Type B pancreatic cell (in vitro differentiated cells): ENCODE measurements around the gene EML5. TPM values are rescaled to one million over a fixed set of nuclear protein-coding genes. Genes with fewer than 3 reads are reported as not detected.
"Not testable (repeated sequence)": the region's sequence is repeated elsewhere in the genome, so short reads cannot be mapped to it uniquely, and the experiment has no call there.

Experiments used
- DNase-seq: peaks from one replicate; pipeline ENCODE4 v3.0.0; 2021; ENCODE audit warnings: mixed read lengths; ENCODE audit not compliant: unreplicated experiment; ENCODE audit errors: extremely low spot score
- H3K27ac Mint-ChIP-seq: 2 replicates; pipeline ENCODE4 v1.8.0; 2021; ENCODE audit warnings: mild to moderate bottlenecking, mixed read lengths
- H3K27me3 Mint-ChIP-seq: 2 replicates; pipeline ENCODE4 v1.8.0; 2021; ENCODE audit warnings: mixed read lengths
- H3K36me3 Mint-ChIP-seq: 2 replicates; pipeline ENCODE4 v1.8.0; 2021; ENCODE audit warnings: mixed read lengths
- H3K4me1 Mint-ChIP-seq: one replicate; pipeline ENCODE4 v1.8.0; 2021; ENCODE audit warnings: mixed read lengths; ENCODE audit not compliant: unreplicated experiment
- H3K4me3 Mint-ChIP-seq: 2 replicates; pipeline ENCODE4 v1.8.0; 2021; ENCODE audit warnings: mild to moderate bottlenecking, mixed read lengths
- H3K9me3 Mint-ChIP-seq: 2 replicates; pipeline ENCODE4 v1.8.0; 2021; ENCODE audit warnings: mixed read lengths
- CTCF ChIP-seq: fragments of 200-600 bp; sonication (generic); conservative IDR thresholded peaks from 2 replicates; pipeline ENCODE4 v1.5.0; 2021; ENCODE audit warnings: antibody characterized with exemption, mild to moderate bottlenecking
- total RNA-seq: library from RNA; stranded (reverse); gene quantifications from 2 replicates; pipeline ENCODE4 v1.2.1, GENCODE V29; 2021; ENCODE audit warnings: low replicate concordance

EML5 gene
- total RNA-seq, 1 donor from 2014 or later = 3.0 TPM

- Mint-ChIP-seq H3K4me3 (no peak overlapping the region), H3K27me3 (no peaks in the 10 kb centered on the region), H3K27ac (no peak overlapping the region), H3K36me3 (peaks cover 5% of the 10 kb centered on the region), H3K4me1 (peaks cover 7% of the 10 kb centered on the region), H3K9me3 (no peaks in the 10 kb centered on the region)
- no peak for DNase-seq
- TF ChIP-seq CTCF = no peak
These were observed 29.1 kb upstream of the EML5 start for GRCh38 chr14:88821888-88822287.

GRCh38 chr14:88821378-88821777, 28.6 kb upstream of the EML5 start:
- Mint-ChIP-seq H3K27me3 (no peaks in the 10 kb centered on the region), H3K4me1 (peaks cover 7% of the 10 kb centered on the region), H3K9me3 (no peaks in the 10 kb centered on the region), H3K4me3 (no peak overlapping the region), H3K27ac (no peak overlapping the region), H3K36me3 (peaks cover 5% of the 10 kb centered on the region)
- TF ChIP-seq CTCF = no peak
- DNase-seq = no peak

- not testable (repeated sequence) for H3K4me1 Mint-ChIP-seq, H3K27ac Mint-ChIP-seq, H3K27me3 Mint-ChIP-seq, H3K36me3 Mint-ChIP-seq, DNase-seq, H3K4me3 Mint-ChIP-seq, H3K9me3 Mint-ChIP-seq
These were observed 26.9 kb upstream of the EML5 start for GRCh38 chr14:88819674-88820073.

- no peak for DNase-seq
- H3K4me1 Mint-ChIP-seq = no peaks in the 10 kb centered on the region
These were observed 25.3 kb upstream of the EML5 start for GRCh38 chr14:88818018-88818417.

GRCh38 chr14:88815980-88816379, 23.2 kb upstream of the EML5 start:
- no peak overlapping the region for H3K27ac Mint-ChIP-seq
- no peaks in the 10 kb centered on the region for H3K4me1 Mint-ChIP-seq
- H3K27me3 Mint-ChIP-seq = no peaks in the 10 kb centered on the region
- H3K9me3 Mint-ChIP-seq = no peaks in the 10 kb centered on the region
- H3K36me3 Mint-ChIP-seq = no peaks in the 10 kb centered on the region
- no peak for TF ChIP-seq CTCF
- DNase-seq = no peak
- no peak overlapping the region for H3K4me3 Mint-ChIP-seq

More at GRCh38 chr14:88818018-88818417, 25.3 kb upstream of the EML5 start:
- H3K27me3 Mint-ChIP-seq = no peaks in the 10 kb centered on the region
- no peak overlapping the region for H3K27ac Mint-ChIP-seq
- no peak for TF ChIP-seq CTCF
- H3K4me3 Mint-ChIP-seq = no peak overlapping the region
- no peaks in the 10 kb centered on the region for H3K36me3 Mint-ChIP-seq
- H3K9me3 Mint-ChIP-seq = no peaks in the 10 kb centered on the region

- H3K4me3 Mint-ChIP-seq = no peak overlapping the region
- H3K4me1 Mint-ChIP-seq = no peaks in the 10 kb centered on the region
- no peaks in the 10 kb centered on the region for H3K27me3 Mint-ChIP-seq
- TF ChIP-seq CTCF = no peak
- no peak overlapping the region for H3K27ac Mint-ChIP-seq
- H3K36me3 Mint-ChIP-seq = no peaks in the 10 kb centered on the region
- H3K9me3 Mint-ChIP-seq = no peaks in the 10 kb centered on the region
- DNase-seq = no peak
These were observed 15.6 kb upstream of the EML5 start for GRCh38 chr14:88808359-88808758.
